IPS DF 19.7 (cell line): ENCODE data around the gene KIAA0825.
"Not testable (repeated sequence)": the region's sequence is repeated elsewhere in the genome, so short reads cannot be mapped to it uniquely, and the experiment has no call there.

ENCODE experiments used
- DNase-seq: peaks from one replicate; pipeline ENCODE4 v3.0.0-alpha.2; 2013; ENCODE audit warnings: low read depth, low spot score

Gene KIAA0825

DNA sequence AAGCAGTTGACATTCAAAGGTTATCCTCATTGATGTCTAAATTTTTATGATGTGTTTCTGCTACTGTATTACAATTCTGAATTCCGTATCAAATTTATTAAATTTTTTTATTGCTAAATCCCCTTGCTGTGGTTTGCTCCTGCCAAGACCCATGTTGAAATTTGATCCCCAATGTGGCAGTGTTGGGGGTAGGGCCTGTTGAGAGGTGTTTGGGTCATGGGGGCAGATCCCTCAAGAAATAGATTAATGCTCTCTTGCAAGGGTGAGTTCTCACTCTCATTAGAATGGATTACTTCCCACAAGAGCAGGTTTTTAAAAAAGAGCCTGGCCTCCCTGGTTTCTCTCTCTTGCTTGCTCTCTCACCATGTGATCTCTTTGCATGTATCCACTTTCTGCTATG, 442.5 kb downstream of the KIAA0825 start:
- no peak for DNase-seq

DNA sequence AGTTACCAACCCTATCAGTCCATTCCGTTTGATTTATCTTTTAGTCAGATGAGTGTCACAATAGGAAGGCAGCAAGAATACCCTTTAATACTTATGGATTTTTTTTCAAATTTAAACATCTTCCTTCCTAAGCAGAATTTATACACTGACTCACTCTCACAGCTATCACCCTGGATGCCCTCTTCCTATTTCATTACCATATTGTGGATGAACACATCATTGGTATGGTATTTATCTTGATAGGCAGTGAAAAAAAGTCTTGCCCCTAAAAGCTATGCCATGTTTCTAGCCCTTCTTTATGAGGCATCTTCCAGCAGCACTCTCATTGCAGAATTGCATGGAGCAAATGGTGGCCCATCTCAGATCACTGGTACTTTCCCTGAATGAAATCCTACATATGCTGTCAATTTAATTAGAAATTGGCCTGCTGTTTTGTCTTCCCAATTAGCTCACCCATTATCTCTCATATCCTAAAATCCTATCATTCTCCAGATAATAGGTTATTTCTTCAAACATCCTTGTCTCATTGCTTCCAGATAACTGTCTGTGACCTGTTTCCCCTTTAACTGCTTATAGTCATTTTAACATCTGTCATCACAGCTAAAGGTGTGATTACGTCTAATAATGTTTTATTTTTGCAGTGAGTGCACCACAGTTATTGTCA, 443.5 kb downstream of the KIAA0825 start:
- DNase-seq, result no peak

DNA sequence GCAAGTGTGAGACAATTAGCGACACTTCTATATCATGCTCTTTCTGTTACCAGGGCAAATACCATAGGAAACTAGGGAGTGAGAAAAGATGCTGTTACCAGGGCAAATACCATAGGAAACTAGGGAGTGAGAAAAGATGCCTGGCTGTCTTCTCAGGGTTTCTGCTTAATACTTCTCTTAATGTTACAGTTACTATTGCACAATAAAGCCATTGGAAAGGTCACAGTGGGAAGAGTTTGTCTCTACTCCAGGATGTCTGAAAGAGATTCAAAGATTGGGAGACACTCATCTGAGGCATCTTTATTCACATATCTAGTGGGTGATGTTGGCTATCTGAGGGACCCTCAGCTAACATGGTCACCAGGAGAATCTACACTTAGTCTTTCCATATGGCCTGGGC, 445.3 kb downstream of the KIAA0825 start:
- DNase-seq, result no peak

DNA sequence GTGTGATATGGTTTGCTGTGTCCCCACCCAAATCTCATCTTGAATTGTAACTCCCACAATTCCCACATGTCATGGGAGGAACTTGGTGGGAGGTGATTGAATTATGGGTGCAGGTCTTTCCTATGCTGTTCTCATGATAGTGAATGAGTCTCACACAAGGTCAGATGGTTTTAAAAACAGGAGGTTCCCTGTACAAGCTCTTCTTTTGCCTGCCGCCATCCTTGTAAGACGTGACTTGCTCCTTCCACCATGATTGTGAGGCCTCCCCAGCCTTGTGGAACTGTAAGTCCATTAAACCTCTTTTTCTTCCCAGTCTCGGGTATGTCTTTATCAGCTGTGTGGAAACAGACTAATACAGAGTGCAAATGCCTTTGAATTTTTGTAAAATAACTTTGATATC, 447.3 kb downstream of the KIAA0825 start:
- DNase-seq, result not testable (repeated sequence)

DNA sequence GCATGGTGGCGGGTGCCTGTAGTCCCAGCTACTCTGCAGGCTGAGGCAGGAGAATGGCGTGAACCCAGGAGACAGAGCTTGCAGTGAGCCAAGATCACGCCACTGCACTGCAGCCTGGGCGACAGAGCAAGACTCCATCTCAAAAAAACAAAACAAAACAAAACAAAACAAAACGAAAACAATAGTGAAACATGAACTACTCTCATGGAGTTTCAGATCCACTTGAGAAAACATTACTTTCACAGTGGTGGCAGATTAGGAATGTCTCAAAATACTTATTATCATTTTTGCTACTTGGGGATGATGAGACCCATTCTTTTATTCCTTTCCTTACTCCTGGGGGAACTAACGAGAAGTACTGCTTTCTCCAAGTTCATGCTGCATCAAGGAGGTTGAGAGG, 448.2 kb downstream of the KIAA0825 start:
- not testable (repeated sequence) for DNase-seq

DNA sequence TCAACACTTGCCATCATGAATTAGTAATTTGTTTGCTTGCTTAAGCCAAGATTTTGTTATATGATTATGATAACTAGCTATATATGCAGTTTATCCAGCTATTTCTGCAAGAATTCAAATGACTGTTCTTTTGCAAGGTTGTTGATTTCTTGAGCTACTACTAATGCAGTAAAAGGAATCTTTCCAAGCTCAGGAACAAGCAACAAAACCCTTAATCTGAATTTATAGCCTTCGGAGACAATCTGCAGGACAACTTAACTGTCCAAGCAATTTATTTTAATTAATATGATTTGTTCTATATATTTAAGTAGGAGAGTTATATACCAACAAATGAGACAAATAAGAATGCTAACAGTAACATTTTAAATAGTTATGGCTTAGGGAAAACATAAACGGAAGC, 450.3 kb downstream of the KIAA0825 start:
- no peak for DNase-seq

DNA sequence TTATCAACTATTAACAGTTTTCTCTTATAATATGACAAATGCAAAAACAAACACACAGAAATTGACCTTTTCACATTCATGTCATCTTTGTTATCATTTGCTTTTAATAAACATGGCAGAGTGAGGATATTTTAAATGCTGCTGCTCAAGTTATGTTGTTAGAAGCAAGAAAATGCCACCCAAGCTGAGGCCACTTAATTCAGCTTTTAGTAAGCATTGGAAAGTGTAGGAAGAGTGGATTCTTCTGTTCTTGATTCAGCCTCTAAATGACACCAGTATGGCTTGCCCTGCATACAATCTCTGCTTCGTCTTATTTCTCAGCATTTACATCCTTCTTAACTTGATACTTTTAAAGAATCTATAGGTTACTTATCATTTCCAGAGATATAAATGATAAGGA, 456.6 kb downstream of the KIAA0825 start:
- DNase-seq, result no peak

DNA sequence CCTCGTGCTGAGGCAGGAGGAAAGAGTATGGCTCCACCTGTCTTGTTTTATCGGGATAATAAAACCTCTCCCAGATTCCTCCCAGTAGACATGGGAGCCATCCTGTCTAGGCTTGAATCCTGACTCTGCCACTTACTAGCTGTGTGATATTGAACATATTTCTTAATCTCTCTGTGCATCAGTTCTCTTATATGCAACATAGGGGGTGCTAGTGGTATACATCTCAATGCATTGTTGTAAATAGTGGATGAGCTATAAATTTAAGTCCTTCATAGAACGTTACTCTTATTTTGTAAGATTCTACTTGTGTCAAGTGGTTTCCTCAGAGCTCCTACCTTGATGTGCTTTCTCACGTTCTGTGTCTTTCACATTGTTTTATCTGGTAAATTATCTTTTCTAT, 459.3 kb downstream of the KIAA0825 start:
- no peak for DNase-seq

DNA sequence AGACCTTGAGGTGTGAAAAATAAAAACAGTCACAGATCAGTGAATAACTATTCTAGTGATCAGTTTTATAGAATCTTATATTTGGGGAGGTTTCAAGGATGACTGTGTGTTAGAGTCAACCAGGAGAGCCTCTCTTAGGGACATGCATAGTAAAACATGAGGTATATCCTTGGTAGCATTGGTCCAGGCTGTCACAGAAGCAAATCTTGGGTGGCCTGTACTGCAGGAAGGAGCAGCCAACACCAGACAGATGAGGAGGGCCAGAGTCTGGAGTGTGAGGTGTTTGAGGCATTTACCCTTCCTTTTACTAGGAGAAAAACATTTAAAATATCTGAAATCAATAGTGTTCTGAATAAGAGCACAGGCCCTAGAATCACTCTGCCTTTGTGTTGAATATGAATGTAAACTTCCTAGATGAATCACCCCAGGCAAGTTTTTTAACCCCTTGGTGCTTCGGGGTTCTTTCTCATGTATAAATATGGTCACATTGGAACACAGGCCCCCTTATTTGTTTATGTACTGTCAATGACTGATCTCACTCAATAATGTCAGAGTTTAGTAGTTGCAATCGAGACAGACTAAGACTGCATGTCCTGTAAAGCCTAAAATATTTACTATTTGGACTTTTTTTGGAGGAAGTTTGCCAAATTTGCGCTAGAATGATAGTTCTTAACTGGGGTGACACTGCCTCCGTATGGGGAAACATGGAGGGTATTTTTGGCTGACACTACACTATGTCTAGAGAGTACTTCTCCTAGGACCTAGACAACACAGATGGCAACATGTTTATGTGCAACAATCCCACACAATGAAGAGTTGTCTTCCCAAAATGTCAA, 460.5 kb downstream of the KIAA0825 start:
- DNase-seq, result no peak

DNA sequence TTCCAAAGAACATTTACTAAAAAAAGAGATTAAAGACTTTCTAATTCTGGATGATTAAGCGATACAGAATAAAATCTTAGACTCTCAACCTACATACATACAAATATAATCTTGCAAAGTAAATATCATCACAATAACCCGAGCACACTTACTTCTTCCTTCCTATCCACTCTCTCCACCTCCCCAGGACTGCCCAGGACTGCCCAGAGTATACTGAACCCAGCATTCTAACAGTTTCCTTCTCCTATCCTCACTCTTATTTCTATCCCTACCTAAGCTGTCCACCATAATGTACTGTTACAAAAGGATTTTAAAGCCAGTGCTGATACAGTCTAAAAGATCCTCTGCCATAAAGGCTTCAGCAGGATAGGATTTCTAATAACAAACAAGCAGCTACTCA, 463.7 kb downstream of the KIAA0825 start:
- DNase-seq, result no peak

DNA sequence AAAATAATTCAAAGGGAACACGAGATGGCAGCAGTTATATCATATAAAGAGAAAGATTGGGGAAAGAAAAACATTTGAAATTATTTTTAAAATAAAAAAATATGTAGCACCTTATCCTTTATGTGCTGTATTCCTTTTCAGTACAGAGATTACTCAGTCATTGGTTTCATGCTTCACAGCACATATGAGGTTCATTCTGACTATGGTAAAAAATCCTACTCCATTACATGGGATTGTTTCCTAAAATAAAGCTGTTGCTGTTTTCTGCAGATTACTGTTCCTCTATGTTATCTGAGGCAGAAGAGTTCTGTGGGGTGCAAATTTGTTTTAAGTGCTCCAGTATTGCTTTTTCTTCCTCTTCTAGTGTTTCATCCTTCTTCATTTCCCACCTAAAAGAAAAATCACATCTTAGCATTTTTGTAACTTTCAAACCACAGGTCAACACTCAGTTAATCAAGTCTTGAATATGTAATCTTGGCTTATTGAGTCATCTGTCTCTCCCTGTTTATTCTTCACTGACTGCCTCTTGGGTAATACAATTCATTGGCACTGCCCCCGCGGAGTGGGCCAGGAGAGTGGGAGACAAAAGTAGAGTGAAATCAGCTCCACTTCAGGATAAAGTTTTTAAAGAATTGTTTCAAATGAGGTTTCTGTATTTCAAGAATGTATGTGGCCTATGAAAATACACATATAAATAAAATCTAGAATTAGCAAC, 464.5 kb downstream of the KIAA0825 start:
- DNase-seq, result no peak

DNA sequence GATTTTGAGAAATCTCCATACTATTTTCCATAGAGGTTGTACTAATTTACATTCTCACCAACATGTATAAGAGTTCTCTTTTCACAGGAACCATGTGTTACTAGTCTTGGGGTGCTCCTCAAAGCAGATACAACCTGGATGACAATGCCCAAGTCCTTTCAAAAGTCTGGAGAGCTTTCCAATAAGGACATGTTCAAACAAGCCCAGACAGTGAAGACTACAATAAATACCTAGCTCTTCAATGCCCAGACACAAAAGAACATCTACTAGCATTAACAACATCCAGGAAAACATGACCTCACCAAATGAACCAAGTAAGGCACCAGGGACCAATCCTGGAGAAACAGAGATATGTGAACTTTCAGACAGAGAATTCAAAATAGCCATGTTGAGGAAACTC, 474.8 kb downstream of the KIAA0825 start:
- DNase-seq, result not testable (repeated sequence)

DNA sequence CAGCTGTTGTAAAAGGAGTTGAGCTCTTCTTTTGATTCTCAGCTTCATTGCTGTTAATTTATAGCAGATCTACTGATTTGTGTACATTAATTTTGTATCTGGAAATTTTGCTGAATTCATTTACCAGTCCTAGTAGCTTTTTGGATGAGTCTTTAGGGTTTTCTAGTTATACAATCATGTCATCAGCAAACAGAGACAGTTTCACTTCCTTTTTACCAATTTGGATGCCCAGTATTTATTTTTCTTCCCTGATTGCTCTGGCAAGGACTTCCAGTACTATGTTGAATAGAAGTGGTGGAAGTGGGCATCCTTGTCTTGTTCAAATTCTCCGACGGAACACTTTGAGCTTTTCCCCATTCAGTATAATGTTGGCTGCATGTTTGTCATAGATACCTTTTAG, 478.1 kb downstream of the KIAA0825 start:
- no peak for DNase-seq

DNA sequence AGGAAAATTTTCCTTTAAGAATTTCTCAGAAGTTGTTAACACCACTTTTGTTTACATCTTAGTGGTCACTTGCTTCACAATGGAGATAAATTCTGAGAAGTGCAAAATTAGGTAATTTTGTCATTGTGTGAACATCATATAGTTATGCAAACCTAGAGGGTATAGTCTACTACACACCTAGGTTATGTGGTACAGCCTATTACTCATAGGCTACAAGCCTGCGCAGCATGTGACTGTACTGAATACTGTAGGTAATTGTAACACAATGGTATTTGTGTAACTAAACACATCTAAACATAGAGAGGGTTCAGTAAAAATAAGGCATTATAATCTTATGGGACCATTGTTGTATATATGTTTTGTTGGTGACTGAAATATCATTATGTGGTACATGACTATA, 488.3 kb downstream of the KIAA0825 start:
- no peak for DNase-seq

DNA sequence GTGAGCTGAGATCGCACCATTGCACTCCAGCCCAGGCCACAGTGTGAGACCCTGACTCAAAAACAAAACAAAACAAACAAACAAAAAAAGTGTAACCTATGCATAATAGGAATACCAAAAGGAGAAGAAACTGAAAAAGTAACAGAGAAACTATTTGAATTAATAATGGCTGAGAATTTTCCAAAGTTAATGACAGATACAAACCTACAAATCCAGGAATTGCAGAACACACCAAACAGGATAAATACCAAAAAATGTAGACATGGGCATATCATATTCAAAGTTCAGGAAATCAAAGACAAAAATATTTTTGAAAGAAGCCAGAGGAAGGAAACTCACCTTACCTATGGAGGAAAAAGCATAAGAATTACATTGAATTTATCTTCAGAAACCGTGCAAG, 493.3 kb downstream of the KIAA0825 start:
- DNase-seq, result no peak

DNA sequence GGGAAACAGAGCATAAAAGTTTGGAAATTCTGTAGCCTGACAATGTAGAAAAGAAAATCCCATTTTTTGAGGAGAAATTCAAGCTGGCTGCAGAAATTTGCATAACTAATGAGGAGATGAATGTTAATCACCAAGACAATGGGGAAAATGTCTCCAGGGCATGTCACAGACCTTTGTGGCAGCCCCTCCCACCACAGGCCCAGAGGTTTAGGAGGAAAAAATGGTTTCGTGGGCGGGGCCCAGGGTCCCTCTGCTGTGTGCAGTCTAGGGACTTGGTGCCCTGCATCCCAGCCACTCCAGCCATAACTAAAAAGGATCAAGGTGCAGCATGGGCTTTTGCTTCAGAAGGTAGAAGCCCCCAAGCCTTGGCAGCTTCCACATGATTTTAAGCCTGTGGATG, 502.1 kb downstream of the KIAA0825 start:
- DNase-seq, result not testable (repeated sequence)

DNA sequence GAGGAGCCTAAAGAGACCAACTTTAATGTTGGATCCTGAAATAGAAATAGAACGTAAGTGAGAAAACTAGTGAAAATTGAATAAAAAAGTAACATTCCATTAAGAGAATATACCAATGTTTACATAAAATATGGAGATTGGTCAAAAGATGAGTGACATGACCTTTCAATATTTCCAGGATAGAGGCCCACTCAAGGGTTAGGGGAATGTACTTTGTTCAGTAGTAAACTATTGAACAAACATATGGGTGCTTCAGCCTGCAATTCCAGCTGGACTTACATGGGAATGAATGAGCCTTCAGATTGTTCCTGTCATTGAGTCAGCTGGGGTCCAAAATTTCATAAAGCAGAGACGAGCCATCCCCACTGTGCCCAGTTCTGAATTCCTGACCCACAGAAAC, 505.3 kb downstream of the KIAA0825 start:
- DNase-seq, result no peak

DNA sequence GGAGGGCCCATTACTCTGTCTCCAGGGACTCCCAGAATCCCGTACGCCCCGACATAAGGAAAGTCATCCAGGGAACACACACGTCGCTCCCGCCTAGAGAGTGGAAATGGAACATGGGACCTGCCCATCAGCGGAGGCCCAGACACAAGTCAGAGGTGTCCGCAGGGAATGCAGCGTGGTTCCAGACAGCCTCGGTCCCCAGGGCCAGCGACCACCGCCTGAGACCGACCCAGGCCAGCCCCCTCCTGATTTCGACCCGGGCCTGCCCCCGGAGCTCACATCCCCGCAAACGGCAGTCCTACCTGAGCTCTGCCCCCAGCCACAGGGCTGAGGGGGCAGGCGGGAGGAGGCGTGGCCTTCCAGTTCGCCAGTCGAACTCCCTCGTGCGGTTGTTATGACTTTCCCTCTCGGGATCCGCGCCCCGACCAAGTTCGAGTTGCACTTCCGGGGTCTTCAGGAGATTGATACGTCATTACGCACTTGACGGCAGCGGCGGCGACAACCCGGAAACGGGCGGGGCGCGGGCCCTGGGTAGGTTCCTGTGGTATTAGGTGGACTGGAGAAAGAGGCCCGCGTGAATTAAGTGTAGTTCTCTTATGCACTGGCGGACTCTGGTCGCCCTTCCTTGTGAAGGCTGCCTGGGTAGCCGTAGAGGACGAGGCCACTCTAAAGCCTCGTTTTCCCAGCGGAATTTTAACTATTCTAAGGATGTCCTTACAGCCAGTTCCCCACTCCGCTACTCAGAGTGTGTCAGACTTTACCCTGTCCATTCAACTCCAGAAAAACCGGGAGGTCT, 507.0 kb downstream of the KIAA0825 start:
- DNase-seq, result peak; percentile 86

DNA sequence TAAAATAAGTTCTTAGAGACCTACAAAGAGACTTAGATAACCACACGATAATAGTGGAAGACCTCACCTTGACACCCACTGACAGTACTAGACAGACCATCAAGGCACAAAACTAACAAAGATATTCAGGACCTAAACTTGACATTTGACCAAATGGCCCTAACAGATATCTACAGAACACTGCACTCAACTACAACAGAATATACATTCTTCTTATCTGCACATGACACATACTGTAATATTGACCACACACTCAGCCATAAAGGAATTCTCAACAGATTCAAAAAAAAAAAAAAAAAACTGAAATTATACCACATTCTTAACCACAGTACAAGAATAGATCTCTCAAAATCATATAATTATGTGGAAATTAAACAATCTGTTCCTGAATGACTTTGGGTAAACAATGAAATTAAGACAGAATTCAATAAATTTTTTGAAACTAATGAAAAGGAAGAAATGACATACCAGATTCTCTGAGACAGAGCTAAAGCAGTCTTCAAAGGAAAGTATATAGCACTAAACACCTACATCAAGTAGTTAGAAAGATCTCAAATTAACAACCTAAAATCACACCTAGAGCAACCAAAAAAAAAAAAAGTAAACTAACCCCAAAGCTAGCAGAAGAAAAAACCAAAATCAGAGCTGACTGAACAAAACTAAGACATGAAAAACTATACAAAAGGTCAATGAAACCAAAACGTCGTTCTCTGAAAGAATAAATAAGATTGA, 514.7 kb downstream of the KIAA0825 start:
- no peak for DNase-seq
